ENCODE measurements around the gene NEAT1. TPM values are rescaled to one million over a fixed set of nuclear protein-coding genes. Genes with fewer than 3 reads are reported as not detected.

NEAT1 gene
- total and polyA plus RNA-seq, 9 of the 15 experiments (the other 6 are each of a cell fraction or from before 2014, with no cell fraction given), result 20.1 to 389 (median 62.8) TPM

DNA sequence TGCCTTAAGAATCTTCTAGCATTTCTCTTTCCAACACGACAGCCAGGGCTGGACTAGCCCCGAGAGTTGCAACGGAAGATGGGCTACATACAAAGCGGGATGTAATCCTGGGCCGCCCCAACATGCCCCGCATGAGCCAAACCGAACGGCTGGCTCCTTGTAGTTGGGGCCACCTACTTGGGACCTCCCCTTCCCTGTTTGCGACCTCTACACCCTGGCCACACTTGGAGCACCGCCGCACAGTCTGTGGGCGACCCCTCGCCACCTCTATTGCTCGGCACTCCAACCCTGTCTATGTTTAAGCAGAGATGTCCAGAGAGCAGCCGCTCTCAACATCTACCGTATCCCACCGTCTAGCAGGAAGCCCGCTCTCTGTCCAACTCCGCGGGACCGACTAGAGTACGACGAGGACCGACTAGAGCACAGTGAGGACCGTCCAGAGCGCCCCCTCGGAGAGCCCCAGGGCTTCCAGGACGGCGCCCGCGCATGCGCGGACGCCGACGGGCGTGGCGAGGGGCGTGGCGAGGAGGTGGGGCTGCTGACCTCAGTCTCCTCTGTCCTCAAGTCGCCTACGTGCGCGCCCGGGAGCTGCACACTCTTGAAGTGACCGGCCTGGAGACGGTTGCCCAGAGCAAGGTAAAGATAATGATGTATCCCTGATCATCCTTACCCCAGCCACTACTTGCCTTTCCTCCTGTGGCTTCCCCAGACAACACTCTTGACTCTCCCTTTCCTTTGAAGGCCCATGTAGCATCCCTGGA is 32.3 kb downstream of the NEAT1 start (continued):
- TF ChIP-seq, protein P1, sequence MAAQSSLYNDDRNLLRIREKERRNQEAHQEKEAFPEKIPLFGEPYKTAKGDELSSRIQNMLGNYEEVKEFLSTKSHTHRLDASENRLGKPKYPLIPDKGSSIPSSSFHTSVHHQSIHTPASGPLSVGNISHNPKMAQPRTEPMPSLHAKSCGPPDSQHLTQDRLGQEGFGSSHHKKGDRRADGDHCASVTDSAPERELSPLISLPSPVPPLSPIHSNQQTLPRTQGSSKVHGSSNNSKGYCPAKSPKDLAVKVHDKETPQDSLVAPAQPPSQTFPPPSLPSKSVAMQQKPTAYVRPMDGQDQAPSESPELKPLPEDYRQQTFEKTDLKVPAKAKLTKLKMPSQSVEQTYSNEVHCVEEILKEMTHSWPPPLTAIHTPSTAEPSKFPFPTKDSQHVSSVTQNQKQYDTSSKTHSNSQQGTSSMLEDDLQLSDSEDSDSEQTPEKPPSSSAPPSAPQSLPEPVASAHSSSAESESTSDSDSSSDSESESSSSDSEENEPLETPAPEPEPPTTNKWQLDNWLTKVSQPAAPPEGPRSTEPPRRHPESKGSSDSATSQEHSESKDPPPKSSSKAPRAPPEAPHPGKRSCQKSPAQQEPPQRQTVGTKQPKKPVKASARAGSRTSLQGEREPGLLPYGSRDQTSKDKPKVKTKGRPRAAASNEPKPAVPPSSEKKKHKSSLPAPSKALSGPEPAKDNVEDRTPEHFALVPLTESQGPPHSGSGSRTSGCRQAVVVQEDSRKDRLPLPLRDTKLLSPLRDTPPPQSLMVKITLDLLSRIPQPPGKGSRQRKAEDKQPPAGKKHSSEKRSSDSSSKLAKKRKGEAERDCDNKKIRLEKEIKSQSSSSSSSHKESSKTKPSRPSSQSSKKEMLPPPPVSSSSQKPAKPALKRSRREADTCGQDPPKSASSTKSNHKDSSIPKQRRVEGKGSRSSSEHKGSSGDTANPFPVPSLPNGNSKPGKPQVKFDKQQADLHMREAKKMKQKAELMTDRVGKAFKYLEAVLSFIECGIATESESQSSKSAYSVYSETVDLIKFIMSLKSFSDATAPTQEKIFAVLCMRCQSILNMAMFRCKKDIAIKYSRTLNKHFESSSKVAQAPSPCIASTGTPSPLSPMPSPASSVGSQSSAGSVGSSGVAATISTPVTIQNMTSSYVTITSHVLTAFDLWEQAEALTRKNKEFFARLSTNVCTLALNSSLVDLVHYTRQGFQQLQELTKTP (IDR thresholded peaks at IDR 0.05; ENCODE audit: low read depth in 1 of 2, partially characterized antibody in 2 of 2), result peak in 1 of 2 experiments; percentile 47
- TF ChIP-seq STAG1 (CRISPR knock-in tag; IDR thresholded peaks at IDR 0.05; ENCODE audit: borderline replicate concordance), result no peak
- TF ChIP-seq ZZZ3 (IDR thresholded peaks at IDR 0.05), result no peak
- no peak for TF ChIP-seq BCL6 (CRISPR knock-in tag; IDR thresholded peaks at IDR 0.05)
- TF ChIP-seq ZNF232 (CRISPR knock-in tag; IDR thresholded peaks at IDR 0.05), result no peak
- TF ChIP-seq, protein P2, sequence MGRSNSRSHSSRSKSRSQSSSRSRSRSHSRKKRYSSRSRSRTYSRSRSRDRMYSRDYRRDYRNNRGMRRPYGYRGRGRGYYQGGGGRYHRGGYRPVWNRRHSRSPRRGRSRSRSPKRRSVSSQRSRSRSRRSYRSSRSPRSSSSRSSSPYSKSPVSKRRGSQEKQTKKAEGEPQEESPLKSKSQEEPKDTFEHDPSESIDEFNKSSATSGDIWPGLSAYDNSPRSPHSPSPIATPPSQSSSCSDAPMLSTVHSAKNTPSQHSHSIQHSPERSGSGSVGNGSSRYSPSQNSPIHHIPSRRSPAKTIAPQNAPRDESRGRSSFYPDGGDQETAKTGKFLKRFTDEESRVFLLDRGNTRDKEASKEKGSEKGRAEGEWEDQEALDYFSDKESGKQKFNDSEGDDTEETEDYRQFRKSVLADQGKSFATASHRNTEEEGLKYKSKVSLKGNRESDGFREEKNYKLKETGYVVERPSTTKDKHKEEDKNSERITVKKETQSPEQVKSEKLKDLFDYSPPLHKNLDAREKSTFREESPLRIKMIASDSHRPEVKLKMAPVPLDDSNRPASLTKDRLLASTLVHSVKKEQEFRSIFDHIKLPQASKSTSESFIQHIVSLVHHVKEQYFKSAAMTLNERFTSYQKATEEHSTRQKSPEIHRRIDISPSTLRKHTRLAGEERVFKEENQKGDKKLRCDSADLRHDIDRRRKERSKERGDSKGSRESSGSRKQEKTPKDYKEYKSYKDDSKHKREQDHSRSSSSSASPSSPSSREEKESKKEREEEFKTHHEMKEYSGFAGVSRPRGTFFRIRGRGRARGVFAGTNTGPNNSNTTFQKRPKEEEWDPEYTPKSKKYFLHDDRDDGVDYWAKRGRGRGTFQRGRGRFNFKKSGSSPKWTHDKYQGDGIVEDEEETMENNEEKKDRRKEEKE (IDR thresholded peaks at IDR 0.05; ENCODE audit: borderline replicate concordance in 1 of 2, control insufficient read depth in 1 of 2, low read depth in 2 of 2, low read length in 1 of 2), result no peak
- no peak for TF ChIP-seq NFATC3 (IDR thresholded peaks at IDR 0.05)
- TF ChIP-seq CBX2 (IDR thresholded peaks at IDR 0.05; ENCODE audit: insufficient read depth, low read length, poor library complexity, severe bottlenecking), result no peak
- no peak for TF ChIP-seq PTBP1 (IDR thresholded peaks at IDR 0.05; ENCODE audit: low read depth, low read length)
- TF ChIP-seq, protein P3, sequence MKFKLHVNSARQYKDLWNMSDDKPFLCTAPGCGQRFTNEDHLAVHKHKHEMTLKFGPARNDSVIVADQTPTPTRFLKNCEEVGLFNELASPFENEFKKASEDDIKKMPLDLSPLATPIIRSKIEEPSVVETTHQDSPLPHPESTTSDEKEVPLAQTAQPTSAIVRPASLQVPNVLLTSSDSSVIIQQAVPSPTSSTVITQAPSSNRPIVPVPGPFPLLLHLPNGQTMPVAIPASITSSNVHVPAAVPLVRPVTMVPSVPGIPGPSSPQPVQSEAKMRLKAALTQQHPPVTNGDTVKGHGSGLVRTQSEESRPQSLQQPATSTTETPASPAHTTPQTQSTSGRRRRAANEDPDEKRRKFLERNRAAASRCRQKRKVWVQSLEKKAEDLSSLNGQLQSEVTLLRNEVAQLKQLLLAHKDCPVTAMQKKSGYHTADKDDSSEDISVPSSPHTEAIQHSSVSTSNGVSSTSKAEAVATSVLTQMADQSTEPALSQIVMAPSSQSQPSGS (CRISPR knock-in tag; IDR thresholded peaks at IDR 0.05), result no peak
- TF ChIP-seq ZNF75A (CRISPR knock-in tag; IDR thresholded peaks at IDR 0.05), result no peak
- TF ChIP-seq, protein P4, sequence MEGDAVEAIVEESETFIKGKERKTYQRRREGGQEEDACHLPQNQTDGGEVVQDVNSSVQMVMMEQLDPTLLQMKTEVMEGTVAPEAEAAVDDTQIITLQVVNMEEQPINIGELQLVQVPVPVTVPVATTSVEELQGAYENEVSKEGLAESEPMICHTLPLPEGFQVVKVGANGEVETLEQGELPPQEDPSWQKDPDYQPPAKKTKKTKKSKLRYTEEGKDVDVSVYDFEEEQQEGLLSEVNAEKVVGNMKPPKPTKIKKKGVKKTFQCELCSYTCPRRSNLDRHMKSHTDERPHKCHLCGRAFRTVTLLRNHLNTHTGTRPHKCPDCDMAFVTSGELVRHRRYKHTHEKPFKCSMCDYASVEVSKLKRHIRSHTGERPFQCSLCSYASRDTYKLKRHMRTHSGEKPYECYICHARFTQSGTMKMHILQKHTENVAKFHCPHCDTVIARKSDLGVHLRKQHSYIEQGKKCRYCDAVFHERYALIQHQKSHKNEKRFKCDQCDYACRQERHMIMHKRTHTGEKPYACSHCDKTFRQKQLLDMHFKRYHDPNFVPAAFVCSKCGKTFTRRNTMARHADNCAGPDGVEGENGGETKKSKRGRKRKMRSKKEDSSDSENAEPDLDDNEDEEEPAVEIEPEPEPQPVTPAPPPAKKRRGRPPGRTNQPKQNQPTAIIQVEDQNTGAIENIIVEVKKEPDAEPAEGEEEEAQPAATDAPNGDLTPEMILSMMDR (IDR thresholded peaks at IDR 0.05 in 2 of 3, conservative IDR thresholded peaks at IDR 0.05 in 1 of 3; ENCODE audit: insufficient read depth in 2 of 3, low read depth in 1 of 3, low read length in 3 of 3), result peak; percentile 35 to 55 (median 50); a peak in 5 of 6 replicates
- TF ChIP-seq SIRT6 (IDR thresholded peaks at IDR 0.05; ENCODE audit: low read depth, low read length), result no peak
- no peak for TF ChIP-seq COPS2 (conservative IDR thresholded peaks at IDR 0.05)

Data from K562 (cell line).